HG03139 (cell line): ENCODE measurements around the gene IL34.
"Not testable (repeated sequence)": the region's sequence is repeated elsewhere in the genome, so short reads cannot be mapped to it uniquely, and the experiment has no call there.

Experiments used
- ATAC-seq: cut with Tn5 transposase; IDR thresholded peaks from one replicate; pipeline ENCODE4 v1.9.1; 2021; ENCODE audit not compliant: unreplicated experiment

The IL34 gene

GRCh38 chr16:70646260-70647241 lies at the start of gene IL34:
Gene IL34, plus strand, starts transcription at chr16:70646559. Its CDS starts 389 bp downstream, at chr16:70646948.
- no peak for ATAC-seq

GRCh38 chr16:70597135-70597835 lies 49.1 kb upstream of the IL34 start:
- no peak for ATAC-seq

GRCh38 chr16:70598937-70599503 lies 47.3 kb upstream of the IL34 start:
- no peak for ATAC-seq

- ATAC-seq = no peak
Measured at GRCh38 chr16:70600730-70601129, 45.6 kb upstream of the IL34 start.

- no peak for ATAC-seq
Measured at GRCh38 chr16:70601576-70602575, 44.5 kb upstream of the IL34 start.

GRCh38 chr16:70602831-70603230 lies 43.5 kb upstream of the IL34 start:
- no peak for ATAC-seq

GRCh38 chr16:70604407-70605282 lies 41.7 kb upstream of the IL34 start:
- ATAC-seq = no peak

- no peak for ATAC-seq
Measured at GRCh38 chr16:70605283-70605657, 41.1 kb upstream of the IL34 start.

GRCh38 chr16:70608521-70608920 lies 37.8 kb upstream of the IL34 start:
- no peak for ATAC-seq

GRCh38 chr16:70610273-70611223 lies 35.8 kb upstream of the IL34 start:
- ATAC-seq = no peak

GRCh38 chr16:70611224-70611598 lies 35.1 kb upstream of the IL34 start:
- ATAC-seq = no peak

GRCh38 chr16:70611785-70612303 lies 34.5 kb upstream of the IL34 start:
- no peak for ATAC-seq

- no peak for ATAC-seq
Measured at GRCh38 chr16:70612931-70613330, 33.4 kb upstream of the IL34 start.

- no peak for ATAC-seq
Measured at GRCh38 chr16:70614208-70614951, 32.0 kb upstream of the IL34 start.

GRCh38 chr16:70615945-70616344 lies 30.4 kb upstream of the IL34 start:
- no peak for ATAC-seq

GRCh38 chr16:70621864-70622263 lies 24.5 kb upstream of the IL34 start:
- ATAC-seq = not testable (repeated sequence)

GRCh38 chr16:70627696-70628095 lies 18.7 kb upstream of the IL34 start:
- no peak for ATAC-seq
